Large intestine (tissue), 3 donors: Measurements from ENCODE around the gene PDE6G. TPM values are rescaled to one million over a fixed set of nuclear protein-coding genes. Genes with fewer than 3 reads are reported as not detected.
A peak's percentile ranks its signal among the peaks of the same experiment; 100 is the strongest.

ENCODE experiments used
- DNase-seq, 2 donors: peaks; one replicate each; pipeline versions ENCODE4 v3.0.0 to v3.0.0-alpha.2; 2013
- H3K27ac ChIP-seq: one replicate; pipeline ENCODE4 v1.5.1; 2013; ENCODE audit warnings: low read length
- H3K27me3 ChIP-seq: 2 replicates; pipeline ENCODE4 v1.6.1; 2013; ENCODE audit warnings: low read length; ENCODE audit not compliant: control insufficient read depth, insufficient read depth
- H3K36me3 ChIP-seq: 2 replicates; pipeline ENCODE4 v1.6.1; 2013; ENCODE audit warnings: low read length; ENCODE audit not compliant: control insufficient read depth, insufficient read depth
- H3K4me1 ChIP-seq: one replicate; pipeline ENCODE4 v1.6.1; 2013; ENCODE audit warnings: low read length; ENCODE audit not compliant: control insufficient read depth, insufficient read depth
- H3K4me3 ChIP-seq: one replicate; pipeline ENCODE4 v1.5.1; 2013; ENCODE audit warnings: low read length
- H3K9me3 ChIP-seq: one replicate; pipeline ENCODE4 v1.6.1; 2013; ENCODE audit warnings: mild to moderate bottlenecking, low read depth, low read length, moderate library complexity; ENCODE audit not compliant: control insufficient read depth
- WGBS: methylation state at CpG from one replicate; pipeline ENCODE4 v1.1.5; 2013; ENCODE audit warnings: low lambda C conversion rate; ENCODE audit not compliant: insufficient coverage; 5-methylcytosine and 5-hydroxymethylcytosine counted together
- polyA plus RNA-seq: library from polyadenylated mRNA; unstranded; fragments of 120-200 nt; gene quantifications from one replicate; pipeline ENCODE4 v1.2.1, GENCODE V29; 2013

The PDE6G gene
- polyA plus RNA-seq, 1 donor: 2.6 TPM

DNA sequence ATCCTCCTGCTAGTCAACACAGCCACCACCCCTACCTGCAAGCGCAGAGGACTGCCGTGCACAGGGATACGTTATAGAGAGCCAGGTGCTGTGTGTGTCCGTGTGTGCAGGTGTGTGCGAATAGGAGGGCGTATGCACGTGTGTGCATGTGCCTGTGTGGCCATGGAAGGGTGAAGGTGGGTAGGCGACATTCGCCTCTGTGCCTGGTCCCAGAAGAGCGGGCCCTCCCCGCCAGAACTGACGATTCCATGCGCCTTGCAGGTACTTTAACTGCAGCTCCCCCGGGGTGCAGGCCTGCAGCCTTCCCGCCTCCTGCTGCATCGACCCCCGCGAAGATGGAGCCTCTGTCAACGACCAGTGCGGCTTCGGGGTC is 8.7 kb downstream of the PDE6G start:
- peaks cover 28% of the 10 kb centered on the region for H3K27me3 ChIP-seq
- H3K9me3 ChIP-seq: peaks cover 14% of the 10 kb centered on the region
- DNase-seq: no peak
- H3K27ac ChIP-seq: no peak overlapping the region
- H3K4me3 ChIP-seq: no peak overlapping the region
- no peaks in the 10 kb centered on the region for H3K4me1 ChIP-seq
- H3K36me3 ChIP-seq: no peaks in the 10 kb centered on the region
- no CpG with 5 or more reads among the region's 21 CpGs for WGBS

DNA sequence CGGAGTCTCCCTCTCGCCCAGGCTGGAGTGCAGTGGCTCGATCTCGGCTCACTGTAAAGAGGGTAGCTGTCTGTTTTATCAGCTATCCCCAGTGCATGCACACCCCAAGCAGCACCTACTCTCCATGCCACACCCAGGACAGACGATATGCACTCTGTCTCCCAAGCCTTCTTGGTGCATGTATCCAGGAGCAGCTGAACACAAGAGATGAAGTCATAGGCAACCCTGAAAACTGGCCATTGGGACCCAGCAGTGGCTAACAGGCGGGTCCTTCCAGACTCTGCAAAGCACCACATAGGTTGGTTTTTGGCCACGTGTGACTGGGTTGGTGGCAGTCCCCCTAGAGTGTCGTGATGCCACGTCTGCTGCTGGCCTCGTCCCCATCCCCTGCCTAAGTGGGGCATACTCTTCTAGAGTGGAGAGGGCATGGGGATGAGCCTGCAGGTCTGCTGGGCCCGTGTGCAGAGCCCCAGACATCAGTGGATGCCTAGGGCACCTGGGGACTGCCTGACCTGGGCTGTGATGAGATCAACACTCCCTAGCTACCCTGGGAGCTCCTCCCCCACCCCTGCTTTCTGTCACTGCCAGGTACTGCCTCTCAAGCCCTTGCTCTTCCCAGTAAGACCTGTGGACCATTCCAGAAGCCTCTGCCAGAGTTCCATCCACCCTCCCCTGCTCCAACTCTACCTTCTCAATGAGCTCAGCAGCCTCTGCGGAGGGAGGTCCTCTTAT is 9.3 kb downstream of the PDE6G start:
- Histone ChIP-seq H3K36me3 (no peaks in the 10 kb centered on the region), H3K27me3 (peaks cover 28% of the 10 kb centered on the region)
- WGBS: no CpG with 5 or more reads among the region's 12 CpGs

DNA sequence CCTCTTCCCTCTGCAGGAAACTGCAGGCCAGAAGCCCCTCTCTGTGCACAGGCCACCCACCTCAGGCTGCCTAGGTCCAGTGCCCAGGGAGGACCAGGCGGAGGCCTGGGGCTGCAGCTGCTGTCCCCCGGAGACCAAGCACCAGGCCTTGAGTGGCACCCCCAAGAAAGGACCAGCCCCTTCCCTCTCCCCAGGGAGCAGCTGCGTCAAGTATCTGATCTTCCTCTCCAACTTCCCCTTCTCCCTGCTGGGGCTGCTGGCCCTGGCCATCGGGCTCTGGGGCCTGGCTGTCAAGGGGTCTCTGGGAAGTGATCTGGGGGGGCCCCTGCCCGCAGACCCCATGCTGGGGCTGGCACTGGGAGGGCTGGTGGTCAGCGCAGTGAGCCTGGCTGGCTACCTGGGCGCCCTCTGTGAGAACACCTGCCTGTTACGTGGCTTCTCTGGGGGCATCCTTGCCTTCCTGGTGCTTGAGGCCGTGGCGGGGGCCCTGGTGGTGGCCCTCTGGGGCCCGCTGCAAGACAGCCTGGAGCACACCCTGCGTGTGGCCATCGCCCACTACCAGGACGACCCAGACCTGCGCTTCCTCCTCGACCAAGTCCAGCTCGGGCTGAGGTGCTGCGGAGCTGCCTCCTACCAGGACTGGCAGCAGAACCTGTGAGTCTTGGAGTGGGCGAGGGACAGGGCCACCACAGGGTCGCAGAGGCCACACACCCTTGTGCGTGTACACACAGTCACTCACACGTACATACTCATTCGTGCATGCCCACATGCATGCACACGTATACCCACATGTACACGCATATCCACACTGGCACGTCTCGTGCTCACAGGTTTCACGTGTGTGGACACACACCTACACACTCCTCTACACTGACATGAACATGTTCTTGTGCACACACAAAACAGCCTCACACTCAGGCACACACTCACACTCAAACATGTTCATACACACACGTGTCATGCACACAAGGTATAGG is 11.1 kb downstream of the PDE6G start:
- Histone ChIP-seq H3K27me3 (peaks cover 28% of the 10 kb centered on the region), H3K36me3 (no peaks in the 10 kb centered on the region), H3K4me1 (no peaks in the 10 kb centered on the region), H3K9me3 (peaks cover 14% of the 10 kb centered on the region), H3K27ac (no peak overlapping the region), H3K4me3 (no peak overlapping the region)
- DNase-seq: no peak
- no CpG with 5 or more reads among the region's 29 CpGs for WGBS

More for the DNA sequence above, 9.3 kb downstream of the PDE6G start:
- no peak overlapping the region for H3K4me3 ChIP-seq
- no peak for DNase-seq
- H3K9me3 ChIP-seq: peaks cover 14% of the 10 kb centered on the region
- no peak overlapping the region for H3K27ac ChIP-seq
- no peaks in the 10 kb centered on the region for H3K4me1 ChIP-seq

DNA sequence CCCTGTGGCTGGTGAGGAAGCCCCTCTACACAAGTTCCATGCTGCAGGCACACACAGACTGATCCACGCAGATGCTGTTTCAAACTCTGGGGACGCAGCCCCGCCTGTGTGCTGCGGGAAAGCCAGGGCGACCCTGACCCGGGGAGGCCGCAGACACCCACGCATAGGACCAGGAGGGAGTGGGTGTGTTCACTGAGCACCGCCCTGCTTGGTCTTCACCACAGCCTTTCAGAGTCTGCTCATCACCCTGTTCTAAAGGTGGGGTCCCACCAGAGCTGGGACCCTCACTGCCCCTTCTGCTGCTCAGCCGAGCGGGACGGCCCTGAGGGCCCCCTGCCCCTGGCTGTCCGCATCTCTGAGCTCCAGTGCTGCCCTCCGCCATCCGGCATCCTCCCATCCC is 11.8 kb downstream of the PDE6G start:
- Histone ChIP-seq H3K4me3 (no peak overlapping the region), H3K27ac (no peak overlapping the region), H3K27me3 (peaks cover 25% of the 10 kb centered on the region), H3K9me3 (peaks cover 14% of the 10 kb centered on the region), H3K4me1 (no peaks in the 10 kb centered on the region), H3K36me3 (no peaks in the 10 kb centered on the region)
- no CpG with 5 or more reads among the region's 15 CpGs for WGBS
- no peak for DNase-seq

DNA sequence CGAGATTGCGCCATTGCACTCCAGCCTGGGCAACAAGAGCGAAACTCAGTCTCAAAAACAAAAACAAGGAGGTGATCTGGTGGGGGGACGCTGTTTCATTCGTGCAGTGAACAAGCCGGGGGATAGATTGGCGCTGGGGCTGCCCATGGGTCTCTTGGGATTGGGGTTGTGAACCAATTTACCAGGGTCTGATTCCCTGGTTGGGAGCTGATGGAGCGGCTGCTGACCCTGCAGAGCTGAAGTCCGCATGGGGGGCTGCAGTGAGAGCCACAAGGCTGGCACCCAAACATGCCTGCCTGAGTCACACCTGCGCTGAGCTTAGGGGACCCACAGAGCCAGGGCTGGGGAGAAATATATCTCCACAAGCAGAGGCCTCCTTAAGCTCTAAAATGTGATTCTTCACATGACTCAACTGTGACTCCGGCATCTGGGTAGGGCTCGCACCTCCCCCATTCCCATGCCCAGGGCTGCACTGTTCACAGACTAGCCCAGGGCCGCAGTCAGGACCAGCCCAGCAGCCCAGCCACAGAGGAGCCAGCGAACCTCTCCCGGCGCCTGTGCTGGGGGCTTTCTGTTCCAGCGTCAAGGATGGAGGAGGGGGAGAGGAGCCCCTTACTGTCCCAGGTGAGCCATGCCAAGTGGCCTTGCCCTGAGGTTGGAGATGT is 14.4 kb downstream of the PDE6G start:
- Histone ChIP-seq H3K27ac (no peak overlapping the region), H3K4me3 (no peak overlapping the region), H3K9me3 (no peaks in the 10 kb centered on the region), H3K27me3 (peaks cover 3% of the 10 kb centered on the region), H3K36me3 (no peaks in the 10 kb centered on the region), H3K4me1 (no peaks in the 10 kb centered on the region)
- WGBS: no CpG with 5 or more reads among the region's 17 CpGs
- DNase-seq: no peak

DNA sequence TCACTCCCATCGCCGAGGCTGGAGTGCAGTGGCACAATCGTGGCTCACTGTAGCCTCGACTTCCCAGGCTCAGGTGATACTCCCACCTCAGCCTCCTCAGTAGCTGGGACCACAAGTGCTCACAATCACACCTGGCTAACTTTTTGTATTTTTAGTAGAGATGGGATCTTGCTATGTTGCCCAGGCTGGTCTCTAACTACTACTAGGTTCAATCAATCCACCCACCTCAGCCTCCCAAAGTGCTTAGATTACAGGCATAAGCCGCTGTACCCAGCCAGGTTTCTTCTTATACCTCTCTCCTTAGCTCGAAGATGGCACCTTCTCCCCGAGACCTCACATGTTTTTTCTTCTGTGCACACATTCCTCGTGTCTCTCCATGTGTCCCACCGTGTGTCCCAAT is 16.3 kb downstream of the PDE6G start:
- Histone ChIP-seq H3K27me3 (no peaks in the 10 kb centered on the region), H3K9me3 (no peaks in the 10 kb centered on the region), H3K4me1 (peaks cover 5% of the 10 kb centered on the region), H3K36me3 (no peaks in the 10 kb centered on the region), H3K4me3 (no peak overlapping the region), H3K27ac (no peak overlapping the region)
- no peak for DNase-seq
- WGBS: 100% methylated on average over 4 of the region's 9 CpGs

DNA sequence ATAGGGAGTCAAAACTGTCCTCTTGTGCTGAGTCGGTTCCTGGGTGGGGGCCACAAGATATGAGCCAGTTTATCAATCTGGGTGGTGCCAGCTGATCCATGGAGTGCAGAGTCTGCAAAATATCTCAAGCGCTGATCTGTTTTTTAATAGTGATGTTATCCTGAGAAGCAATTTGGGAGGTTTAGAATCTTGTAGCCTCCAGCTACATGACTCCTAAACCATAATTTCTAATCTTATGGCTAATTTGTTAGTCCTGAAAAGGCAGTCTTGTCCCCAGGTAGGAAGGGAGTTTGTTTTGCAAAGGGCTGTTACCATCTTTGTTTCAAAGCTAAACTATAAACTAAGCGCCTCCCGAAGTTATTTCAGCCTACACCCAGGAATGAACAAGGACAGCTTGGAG is 17.7 kb downstream of the PDE6G start:
- H3K9me3 ChIP-seq: no peaks in the 10 kb centered on the region
- WGBS: no CpG with 5 or more reads among the region's 4 CpGs
- H3K4me1 ChIP-seq: peaks cover 5% of the 10 kb centered on the region
- H3K27me3 ChIP-seq: no peaks in the 10 kb centered on the region
- H3K4me3 ChIP-seq: no peak overlapping the region
- H3K27ac ChIP-seq: no peak overlapping the region
- no peaks in the 10 kb centered on the region for H3K36me3 ChIP-seq
- no peak for DNase-seq

DNA sequence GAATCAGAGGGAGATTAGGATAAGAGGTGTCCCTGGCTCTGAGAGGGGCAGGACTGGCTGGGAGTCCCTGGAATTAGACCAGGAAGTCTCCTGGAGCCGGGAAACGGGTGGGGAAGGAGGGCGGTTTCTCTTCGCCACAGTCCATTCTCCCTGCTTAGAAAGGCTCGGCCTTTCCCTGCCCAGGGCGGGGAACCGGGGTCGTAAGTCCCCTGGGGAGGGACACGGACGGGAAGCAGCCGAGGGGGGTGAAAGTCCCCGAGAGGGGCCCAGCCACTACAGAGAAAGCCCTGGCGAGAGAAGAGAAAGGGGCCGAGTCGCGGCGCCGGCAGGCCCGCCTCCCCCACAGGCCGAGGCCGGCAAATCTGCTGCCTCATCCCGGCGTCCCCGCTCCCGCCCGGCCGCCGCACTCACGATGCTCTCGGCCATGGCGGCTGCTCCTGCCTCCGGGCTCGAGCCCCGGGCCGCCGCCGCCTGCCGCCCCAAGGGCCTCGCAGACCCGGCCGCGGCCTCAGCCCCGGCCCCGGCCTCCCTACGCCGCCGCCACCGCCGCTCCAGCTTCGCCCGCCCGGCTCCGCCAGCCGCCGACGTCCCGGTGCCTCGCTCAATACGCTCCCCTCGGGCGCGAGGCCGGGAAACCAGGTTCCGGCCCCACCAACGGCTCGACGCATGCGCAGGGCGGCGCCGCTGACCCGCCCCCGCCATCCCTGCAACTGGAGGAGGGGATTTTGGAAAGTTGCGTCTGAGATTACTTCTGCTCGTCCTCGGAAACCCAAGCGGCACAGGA is 19.6 kb downstream of the PDE6G start, which contains the start of the genes NPLOC4 and TSPAN10:
Gene NPLOC4 (minus strand): TSS at position 608 of the 784 bp plus-strand sequence. CDS start 182 bp downstream, at position 426.
Gene TSPAN10 (plus strand): TSS at position 692 of the 784 bp plus-strand sequence. CDS start 5,217 bp downstream, outside the sequence.
- Histone ChIP-seq H3K27ac (peak within 1 kb of the TSS; percentile 72), H3K27me3 (no peaks in the 10 kb centered on the region), H3K4me3 (peak within 1 kb of the TSS; percentile 72), H3K36me3 (no peaks in the 10 kb centered on the region), H3K9me3 (no peaks in the 10 kb centered on the region), H3K4me1 (peaks cover 5% of the 10 kb centered on the region)
- DNase-seq: peak; percentile 67 to 89
- WGBS: 0% methylated on average over 1 of the region's 77 CpGs

DNA sequence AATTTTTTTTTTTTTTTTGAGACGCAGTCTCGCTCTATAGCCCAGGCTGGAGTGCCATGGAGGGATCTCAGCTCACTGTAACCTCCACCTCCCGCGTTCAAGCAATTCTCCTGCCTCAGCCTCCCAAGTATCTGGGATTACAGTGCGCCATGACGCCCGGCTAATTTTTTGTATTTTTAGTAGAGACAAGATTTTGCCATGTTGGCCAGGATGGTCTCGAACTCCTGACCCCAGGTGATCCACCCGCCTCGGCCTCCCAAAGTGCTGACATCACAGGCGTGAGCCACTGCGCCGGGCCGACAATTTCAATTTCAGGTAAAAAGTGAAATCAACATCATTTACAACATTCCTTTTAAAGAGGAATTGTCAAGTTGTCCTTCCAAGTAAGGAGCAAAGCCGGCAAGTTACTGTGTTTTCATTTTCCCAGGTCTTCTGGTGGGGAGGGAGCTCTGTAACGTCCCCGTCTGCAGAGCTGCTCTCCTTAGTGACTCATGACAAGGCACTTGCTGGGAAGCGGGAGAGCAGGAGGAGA is 20.3 kb downstream of the PDE6G start:
- Histone ChIP-seq H3K27me3 (no peaks in the 10 kb centered on the region), H3K4me3 (peak overlapping the region; percentile 72), H3K4me1 (peaks cover 5% of the 10 kb centered on the region), H3K36me3 (no peaks in the 10 kb centered on the region), H3K9me3 (no peaks in the 10 kb centered on the region), H3K27ac (peak overlapping the region; percentile 72)
- no peak for DNase-seq
- WGBS: no CpG with 5 or more reads among the region's 18 CpGs
